Endothelial cell of umbilical vein (primary cell): ENCODE measurements around the gene NDP.

Experiments
- CTCF ChIP-seq, 2 donors: IDR thresholded peaks; 1 replicate in 1 of 2; 2 replicates in 1 of 2; pipeline ENCODE4 v1.5.1; 2011; ENCODE audit warnings: low read length in 2 of 2, mild to moderate bottlenecking in 2 of 2, moderate library complexity in 2 of 2, control low read depth in 1 of 2, inconsistent platforms in 1 of 2, low read depth in 1 of 2; ENCODE audit not compliant: insufficient read depth in 1 of 2; ENCODE audit errors: extremely low read depth in 1 of 2
- EZH2 ChIP-seq: IDR thresholded peaks from 2 replicates; pipeline ENCODE4 v1.6.1; 2012; ENCODE audit warnings: borderline replicate concordance, low read depth, mild to moderate bottlenecking, moderate library complexity, low read length, inconsistent platforms; ENCODE audit not compliant: severe bottlenecking
- FOS ChIP-seq: IDR thresholded peaks from 2 replicates; pipeline ENCODE4 v1.6.1; 2011; ENCODE audit warnings: mild to moderate bottlenecking, low read length, moderate library complexity, borderline replicate concordance; ENCODE audit not compliant: insufficient read depth
- GATA2 ChIP-seq: IDR thresholded peaks from 2 replicates; pipeline ENCODE4 v1.7.0; 2011; ENCODE audit warnings: low read depth, mild to moderate bottlenecking, moderate library complexity, mixed read lengths, low read length; ENCODE audit not compliant: insufficient read length, insufficient read depth
- JUN ChIP-seq: IDR thresholded peaks from 2 replicates; pipeline ENCODE4 v1.6.1; 2011; ENCODE audit warnings: borderline replicate concordance, low read depth; ENCODE audit not compliant: insufficient read length, insufficient read depth
- MAX ChIP-seq: IDR thresholded peaks from 2 replicates; pipeline ENCODE4 v1.6.1; 2011; ENCODE audit not compliant: insufficient read depth, insufficient read length
- MYC ChIP-seq: IDR thresholded peaks from one replicate; pipeline ENCODE4 v1.6.1; 2011; ENCODE audit warnings: mild to moderate bottlenecking, low read depth, low read length
- POLR2A ChIP-seq: IDR thresholded peaks from 2 replicates; pipeline ENCODE4 v1.6.1; 2012; ENCODE audit warnings: low read depth, mild to moderate bottlenecking, control low read depth, low read length
- POLR2AphosphoS5 ChIP-seq: IDR thresholded peaks from 2 replicates; pipeline ENCODE4 v1.6.1; 2012; ENCODE audit warnings: low read depth, mild to moderate bottlenecking, control low read depth, low read length, moderate library complexity; ENCODE audit not compliant: insufficient read depth

- TF ChIP-seq POLR2A (no peak), CTCF (IDR thresholded peaks at IDR 0.05; ENCODE audit: extremely low read depth in 1 of 2, insufficient read depth in 1 of 2, low read depth in 1 of 2, low read length in 2 of 2) (no peak), JUN (no peak), FOS (no peak), EZH2 (no peak), GATA2 (no peak), POLR2AphosphoS5 (no peak), MAX (no peak), MYC (no peak)
These were observed 2.6 kb upstream of the NDP start for GRCh38 chrX:43975796-43976195.
